ENCODE measurements around the gene ARHGEF11.

ARHGEF11 gene

DNA sequence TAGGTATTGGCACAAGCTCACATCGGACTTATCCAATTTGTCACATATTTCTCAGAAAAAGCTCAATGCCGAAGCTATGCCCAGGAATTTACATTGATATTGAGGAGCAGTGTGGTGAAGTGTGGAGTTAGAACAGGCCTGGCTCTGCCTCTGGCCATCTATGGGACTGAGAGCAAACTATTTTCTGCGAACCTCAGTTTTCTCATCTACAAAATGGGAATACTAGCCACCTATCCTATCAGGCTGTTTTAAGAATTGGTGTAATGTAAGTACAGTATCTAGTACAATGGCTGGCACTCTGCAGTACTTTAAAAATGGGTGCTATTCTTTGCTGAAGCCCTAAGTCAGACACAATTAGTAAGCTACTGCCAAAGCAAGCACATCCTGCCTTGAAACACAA lies 47.2 kb downstream of the ARHGEF11 start:
- DNase-seq = no peak

DNA sequence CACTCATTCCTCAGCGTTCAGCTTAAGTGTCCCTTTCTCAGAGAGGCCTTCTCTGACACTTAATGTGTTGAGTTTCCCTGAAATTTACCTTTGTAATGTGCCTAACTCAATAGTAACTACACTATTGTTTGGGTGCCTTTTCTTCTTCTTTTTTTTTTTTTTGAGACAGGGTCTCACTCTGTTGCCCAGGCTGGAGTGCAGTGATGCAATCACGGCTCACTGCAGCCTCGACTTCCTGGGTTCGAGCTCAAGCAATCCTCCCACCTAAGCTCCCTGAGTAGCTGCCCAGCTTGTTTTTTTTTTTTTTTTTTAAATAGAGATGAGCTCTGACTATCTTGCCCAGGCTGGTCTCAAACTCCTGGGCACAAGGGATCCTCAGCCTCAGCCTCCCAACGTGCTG lies 50.1 kb downstream of the ARHGEF11 start:
- DNase-seq = no peak

DNA sequence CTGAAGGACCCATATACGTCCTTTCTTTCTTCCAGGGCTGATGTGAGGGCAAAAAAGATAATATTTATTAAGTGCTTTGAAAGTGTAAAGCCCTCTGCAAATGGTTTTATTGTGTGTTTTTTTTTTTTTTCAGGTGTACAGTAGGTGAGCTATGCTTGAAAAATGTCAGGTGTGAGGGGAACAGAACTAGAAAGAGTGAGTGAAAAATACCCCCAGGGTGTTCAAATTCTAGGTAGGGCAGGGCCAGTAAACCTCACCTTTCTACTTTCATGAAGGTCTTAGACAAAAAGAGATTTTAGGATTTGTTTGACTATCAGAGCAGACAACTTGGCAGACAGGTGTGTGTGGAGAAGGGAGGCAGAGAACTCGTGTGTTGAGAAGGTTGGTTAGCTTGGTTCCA lies 51.3 kb downstream of the ARHGEF11 start:
- DNase-seq = no peak

GRCh38 chr1:156993426-156994147 lies 52.0 kb downstream of the ARHGEF11 start:
- no peak for DNase-seq

DNA sequence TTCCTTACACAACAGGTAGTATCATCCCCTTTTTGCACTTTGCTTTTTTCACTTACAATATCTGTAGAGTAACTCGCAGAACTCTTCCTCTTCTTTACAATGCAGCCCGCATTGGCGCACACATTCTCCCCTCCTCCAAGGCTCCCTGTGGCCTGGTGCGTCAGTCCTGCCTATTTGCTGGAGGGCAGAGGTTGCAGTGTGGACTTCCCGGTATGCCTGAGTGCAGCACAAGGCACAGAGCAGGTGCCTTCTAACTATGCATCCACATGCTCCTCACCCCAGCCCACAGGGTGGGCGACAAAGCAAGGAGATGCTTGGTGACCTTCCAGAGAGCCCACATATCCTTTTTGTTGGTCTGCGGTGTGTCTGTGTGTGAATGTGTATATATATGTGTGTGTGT lies 53.3 kb downstream of the ARHGEF11 start:
- no peak for DNase-seq

DNA sequence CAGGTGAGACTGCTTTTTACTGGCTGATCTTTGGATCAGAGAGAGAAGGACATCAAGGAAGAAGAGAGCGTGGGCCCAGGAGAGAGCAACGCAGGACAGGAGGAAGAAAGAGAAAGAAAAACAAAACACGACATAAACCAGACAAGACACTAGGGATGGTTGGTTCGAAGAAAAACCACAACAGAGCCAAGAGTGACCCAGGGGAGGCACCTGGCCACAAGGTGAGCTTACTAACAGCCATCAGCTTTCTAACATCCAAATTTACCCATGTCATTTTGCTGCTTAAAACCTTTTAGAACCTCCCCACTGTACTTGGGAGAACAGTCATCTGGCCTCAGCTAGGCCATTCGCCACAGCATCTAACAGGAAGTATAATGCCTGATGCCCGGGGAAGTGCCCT lies 57.8 kb downstream of the ARHGEF11 start:
- no peak for DNase-seq

DNA sequence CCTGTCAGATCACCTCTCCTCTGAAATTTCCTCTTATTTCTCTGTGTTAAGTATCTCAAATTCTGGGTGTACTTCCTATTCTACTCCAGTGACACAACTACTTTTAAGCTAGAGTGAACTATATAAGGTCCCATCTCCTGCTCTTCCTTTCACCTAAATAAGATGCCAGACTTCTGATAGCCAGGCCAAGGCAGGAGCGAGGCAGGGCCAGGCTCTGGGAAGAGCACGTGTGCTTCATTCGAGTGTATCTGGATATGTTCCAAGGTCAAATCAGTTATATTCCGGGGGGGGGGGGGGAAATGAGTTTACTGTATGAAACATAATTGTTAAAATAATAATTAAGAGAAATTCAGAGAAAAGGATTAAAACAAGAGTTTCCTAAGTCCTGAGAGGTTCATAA lies 65.0 kb downstream of the ARHGEF11 start:
- no peak for DNase-seq

- DNase-seq = no peak
Measured at GRCh38 chr1:156975084-156975483, 70.5 kb downstream of the ARHGEF11 start.

- DNase-seq = no peak
Measured at GRCh38 chr1:156973417-156973816, 72.1 kb downstream of the ARHGEF11 start.

GRCh38 chr1:156970017-156970416 lies 75.5 kb downstream of the ARHGEF11 start:
- no peak for DNase-seq

- DNase-seq = no peak
Measured at GRCh38 chr1:156969496-156969895, 76.0 kb downstream of the ARHGEF11 start.

- no peak for DNase-seq
Measured at GRCh38 chr1:156964441-156964840, 81.1 kb downstream of the ARHGEF11 start.

- DNase-seq = no peak
Measured at GRCh38 chr1:156963621-156964020, 81.9 kb downstream of the ARHGEF11 start.

GRCh38 chr1:156961709-156962108 lies 83.8 kb downstream of the ARHGEF11 start:
- no peak for DNase-seq

DNA sequence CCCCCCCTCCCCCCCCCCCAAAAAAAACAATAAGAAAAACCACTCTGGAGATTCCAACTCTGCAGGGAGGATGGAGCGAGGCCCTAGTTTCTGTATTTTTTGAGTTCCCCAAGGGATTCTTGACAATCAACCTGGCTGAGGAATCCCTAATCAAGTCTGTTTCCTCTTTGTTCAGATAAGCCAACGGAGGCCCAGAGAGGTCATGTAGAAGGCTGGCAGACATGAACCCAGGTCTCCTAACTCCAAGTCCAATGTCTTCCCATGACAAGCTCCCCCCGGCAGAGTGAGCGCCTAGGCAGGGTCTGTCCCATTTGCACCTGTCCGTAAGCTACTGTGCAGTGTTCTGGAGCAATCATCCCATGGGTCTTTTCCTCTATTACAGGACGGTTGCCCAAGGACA lies 85.6 kb downstream of the ARHGEF11 start:
- DNase-seq = no peak

GRCh38 chr1:156959414-156959813 lies 86.1 kb downstream of the ARHGEF11 start:
- no peak for DNase-seq

- DNase-seq = no peak
Measured at GRCh38 chr1:156958247-156958714, 87.3 kb downstream of the ARHGEF11 start.

DNA sequence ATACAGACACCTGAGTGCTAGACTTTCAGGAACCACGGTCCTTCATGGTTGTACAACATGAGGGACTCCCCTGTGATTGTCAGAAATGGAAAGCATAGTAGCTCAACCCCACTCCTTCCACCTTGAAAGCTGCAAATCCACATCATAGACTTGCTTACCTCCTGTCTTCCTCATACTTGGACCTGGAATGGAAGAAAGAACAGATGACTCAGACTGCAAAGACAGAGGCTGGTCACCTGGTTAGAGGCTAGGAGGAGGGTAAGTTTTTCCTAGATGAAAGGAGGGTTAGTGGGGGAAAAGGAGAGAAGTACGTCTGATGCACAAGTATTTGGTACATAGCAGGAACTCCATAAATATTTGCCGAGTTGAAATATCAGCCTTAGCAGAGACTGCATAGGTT lies 87.9 kb downstream of the ARHGEF11 start:
- no peak for DNase-seq

DNA sequence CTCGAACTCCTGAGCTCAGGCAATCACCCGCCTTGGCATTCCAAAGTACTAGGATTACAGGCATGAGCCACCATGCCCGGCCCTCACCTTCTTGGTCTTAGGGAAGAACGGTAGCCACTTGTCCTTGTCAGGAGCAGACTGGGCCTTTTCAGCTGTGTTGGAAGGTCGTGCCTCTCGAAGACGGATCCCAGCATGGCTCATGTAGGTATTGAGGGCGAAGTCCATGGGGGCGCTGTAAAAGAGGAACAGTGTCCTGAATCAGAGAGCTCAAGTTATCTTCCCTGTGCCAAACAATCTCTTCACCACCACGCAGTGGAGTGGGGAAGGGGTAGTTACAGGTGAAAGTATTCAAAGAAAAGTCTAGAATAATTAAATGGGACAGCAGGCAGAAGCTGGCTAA lies 89.2 kb downstream of the ARHGEF11 start:
- DNase-seq = no peak

DNA sequence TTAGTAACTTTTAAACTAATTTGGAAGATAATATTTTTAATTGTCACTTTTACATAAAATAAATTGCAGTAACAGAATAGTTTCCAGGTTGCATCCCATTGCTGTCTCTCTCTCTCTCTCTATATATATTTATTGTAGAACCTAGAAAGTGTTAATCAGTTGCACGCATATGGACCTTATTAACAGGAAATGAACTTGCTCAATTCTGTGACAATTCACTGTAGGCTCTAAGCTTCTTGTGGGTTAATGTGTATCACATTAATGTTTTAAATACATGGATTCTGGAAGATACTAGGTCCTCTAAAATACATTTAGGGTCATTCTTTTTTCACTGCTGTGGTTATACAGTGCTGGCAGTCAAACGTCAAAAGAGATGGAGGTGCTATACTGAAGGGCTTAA lies 92.0 kb downstream of the ARHGEF11 start:
- no peak for DNase-seq

GRCh38 chr1:156951371-156951770 lies 94.2 kb downstream of the ARHGEF11 start:
- no peak for DNase-seq

DNA sequence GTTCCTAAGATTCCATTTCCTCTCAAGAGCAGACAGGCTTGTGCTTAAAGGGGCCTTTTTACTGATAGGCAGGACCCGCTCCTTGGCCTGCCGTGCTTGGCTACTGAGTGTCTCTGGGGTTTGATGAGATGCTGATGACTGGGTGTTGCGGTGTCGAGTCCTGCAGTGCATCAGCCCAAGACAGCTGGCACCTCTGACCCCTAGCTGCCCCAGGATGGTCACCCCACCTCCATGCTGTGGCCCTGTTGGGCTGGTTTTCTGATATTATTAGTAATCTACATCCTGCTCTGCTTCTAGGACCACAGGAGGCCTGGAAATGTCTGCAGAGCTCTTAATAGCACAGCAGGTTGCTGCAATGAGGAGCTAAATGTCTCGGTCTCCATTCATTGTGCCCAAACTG lies 96.4 kb downstream of the ARHGEF11 start:
- DNase-seq = no peak

- DNase-seq = no peak
Measured at GRCh38 chr1:156948708-156949107, 96.8 kb downstream of the ARHGEF11 start.

GRCh38 chr1:156947818-156948525 lies 97.6 kb downstream of the ARHGEF11 start:
- no peak for DNase-seq

DNA sequence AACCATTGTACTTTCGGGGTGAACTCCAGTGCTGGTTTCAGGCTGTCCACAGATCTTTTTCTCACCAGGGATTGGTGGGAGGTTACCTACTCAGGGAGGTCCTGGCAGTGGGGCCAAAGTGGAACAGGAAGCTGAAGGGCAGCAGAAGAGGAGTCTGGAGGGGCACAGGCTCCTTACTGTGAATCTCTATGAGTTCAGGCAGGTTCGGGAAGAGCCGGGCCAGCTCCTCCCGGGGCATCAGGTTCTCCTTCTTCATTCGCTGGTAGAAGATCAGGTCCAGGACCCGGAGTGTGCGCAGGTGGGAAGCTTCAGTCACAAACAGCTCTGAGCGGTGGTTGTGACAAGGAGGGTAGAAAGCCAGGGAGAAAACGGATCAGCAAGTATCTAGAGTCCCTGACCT lies 98.4 kb downstream of the ARHGEF11 start:
- no peak for DNase-seq
